Memory B cell (primary cell): ENCODE results near the gene CTNND2.

Source experiments
- ATAC-seq: fragments of 150-1000 bp; cut with Tn5 transposase; 2 replicates; pipeline ENCODE4 v1.10.0; 2021; ENCODE audit warnings: low read depth, mild to moderate bottlenecking, moderate library complexity
- DNase-seq, 2 donors: peaks; one replicate each; pipeline ENCODE4 v3.0.0; 2022; ENCODE audit warnings: low spot score in 2 of 2
- H3K27ac Mint-ChIP-seq: one replicate; pipeline ENCODE4 v1.8.0; 2022; ENCODE audit warnings: mild to moderate bottlenecking, moderate library complexity, mixed read lengths
- H3K27me3 Mint-ChIP-seq: one replicate; pipeline ENCODE4 v1.8.0; 2022; ENCODE audit warnings: mixed read lengths
- H3K36me3 Mint-ChIP-seq: one replicate; pipeline ENCODE4 v1.8.0; 2022; ENCODE audit warnings: mild to moderate bottlenecking, mixed read lengths
- H3K4me1 Mint-ChIP-seq: one replicate; pipeline ENCODE4 v1.8.0; 2022; ENCODE audit warnings: mixed read lengths
- H3K4me3 Mint-ChIP-seq: one replicate; pipeline ENCODE4 v1.8.0; 2022; ENCODE audit warnings: mild to moderate bottlenecking, moderate library complexity, mixed read lengths
- H3K9me3 Mint-ChIP-seq: one replicate; pipeline ENCODE4 v1.8.0; 2022; ENCODE audit warnings: mixed read lengths

The CTNND2 gene

DNA sequence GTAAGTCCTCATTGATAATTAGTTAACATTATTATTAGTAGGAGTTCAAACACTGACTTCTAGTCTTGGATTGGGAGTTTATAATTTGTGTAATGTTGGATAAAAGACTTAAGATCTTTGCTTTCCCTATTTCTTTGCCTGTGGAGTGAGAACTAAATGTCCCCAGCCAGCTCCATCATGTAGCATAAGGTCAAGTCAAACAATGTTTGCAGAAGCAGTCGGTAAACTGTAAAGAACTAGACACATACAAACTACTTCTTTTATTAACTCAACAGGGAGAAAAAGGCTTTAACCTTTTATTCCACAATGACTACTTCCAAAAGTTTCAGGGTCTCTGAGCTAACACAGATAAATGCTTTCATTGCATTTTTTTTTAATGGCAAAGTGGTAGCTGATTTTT is 192.3 kb downstream of the CTNND2 start:
- H3K9me3 Mint-ChIP-seq: no peaks in the 10 kb centered on the region
- H3K4me1 Mint-ChIP-seq: no peaks in the 10 kb centered on the region
- no peaks in the 10 kb centered on the region for H3K27me3 Mint-ChIP-seq
- ATAC-seq: no peak
- H3K36me3 Mint-ChIP-seq: no peaks in the 10 kb centered on the region
- H3K27ac Mint-ChIP-seq: no peak overlapping the region
- no peak overlapping the region for H3K4me3 Mint-ChIP-seq
- DNase-seq: no peak

DNA sequence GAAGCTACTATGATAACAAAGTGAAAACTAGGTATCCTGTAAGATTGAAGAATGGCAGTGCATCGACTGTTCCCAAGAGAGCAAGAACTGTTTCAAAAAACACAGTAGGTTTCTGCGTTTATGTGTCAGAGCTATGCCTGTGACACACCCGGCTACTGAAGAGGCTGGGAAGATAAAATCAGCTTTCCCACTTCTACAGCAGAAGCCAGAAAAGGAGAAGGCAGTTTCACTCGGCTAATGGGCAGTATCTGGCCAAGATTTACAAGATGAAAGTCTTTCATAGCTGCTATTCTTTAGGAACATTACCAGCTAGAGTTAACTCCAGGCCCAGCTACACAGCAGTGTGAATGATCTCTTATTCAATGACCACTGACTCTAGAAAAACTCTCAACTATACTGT is 195.2 kb downstream of the CTNND2 start:
- H3K36me3 Mint-ChIP-seq: no peaks in the 10 kb centered on the region
- no peaks in the 10 kb centered on the region for H3K9me3 Mint-ChIP-seq
- H3K4me3 Mint-ChIP-seq: no peak overlapping the region
- no peaks in the 10 kb centered on the region for H3K27me3 Mint-ChIP-seq
- no peak overlapping the region for H3K27ac Mint-ChIP-seq
- DNase-seq (no peak), ATAC-seq (no peak)
- H3K4me1 Mint-ChIP-seq: no peaks in the 10 kb centered on the region

DNA sequence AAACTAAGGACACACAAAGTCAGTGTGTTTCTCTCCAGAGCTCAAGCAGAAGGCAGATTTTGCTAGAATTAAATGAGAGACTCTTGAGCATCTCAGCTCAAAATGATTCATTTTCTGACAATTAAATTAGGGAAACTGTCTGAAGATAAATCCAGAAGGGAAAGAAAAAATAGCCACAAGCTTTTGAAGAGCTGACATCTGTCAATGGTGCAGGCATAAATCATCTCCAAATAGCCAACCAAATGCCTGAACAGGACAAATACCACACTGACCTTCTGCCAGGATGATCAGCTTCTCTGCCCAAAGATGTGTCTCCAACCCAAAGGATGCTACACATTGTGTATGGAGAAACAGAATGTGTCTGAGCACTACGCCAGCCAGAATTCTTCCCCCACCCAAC is 199.3 kb downstream of the CTNND2 start:
- Mint-ChIP-seq H3K4me1 (no peaks in the 10 kb centered on the region), H3K27me3 (no peaks in the 10 kb centered on the region), H3K36me3 (no peaks in the 10 kb centered on the region), H3K27ac (no peak overlapping the region), H3K9me3 (no peaks in the 10 kb centered on the region), H3K4me3 (no peak overlapping the region)
- DNase-seq: no peak
- ATAC-seq: no peak

DNA sequence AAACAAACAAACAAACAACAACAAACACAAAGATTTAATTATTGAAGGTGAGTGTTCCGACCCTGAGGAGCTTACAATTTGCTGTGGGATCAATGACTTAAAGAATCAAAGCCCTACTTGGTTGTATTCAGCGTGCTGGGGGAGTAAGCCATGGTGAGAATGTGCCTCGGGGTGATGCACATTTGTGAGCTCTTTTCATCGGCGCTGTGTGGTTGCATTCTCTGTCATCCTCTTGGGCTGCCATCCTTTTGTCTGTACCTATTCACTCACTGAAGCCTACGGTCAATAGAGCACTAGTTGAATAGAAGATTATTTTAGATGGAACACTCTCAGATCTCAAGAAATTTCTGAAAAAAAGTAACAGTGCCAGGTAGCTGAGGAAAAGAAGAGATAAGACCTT is 203.9 kb downstream of the CTNND2 start:
- no peak for DNase-seq
- H3K36me3 Mint-ChIP-seq: no peaks in the 10 kb centered on the region
- H3K4me3 Mint-ChIP-seq: no peak overlapping the region
- no peaks in the 10 kb centered on the region for H3K4me1 Mint-ChIP-seq
- ATAC-seq: no peak
- H3K9me3 Mint-ChIP-seq: no peaks in the 10 kb centered on the region
- H3K27me3 Mint-ChIP-seq: no peaks in the 10 kb centered on the region
- no peak overlapping the region for H3K27ac Mint-ChIP-seq

DNA sequence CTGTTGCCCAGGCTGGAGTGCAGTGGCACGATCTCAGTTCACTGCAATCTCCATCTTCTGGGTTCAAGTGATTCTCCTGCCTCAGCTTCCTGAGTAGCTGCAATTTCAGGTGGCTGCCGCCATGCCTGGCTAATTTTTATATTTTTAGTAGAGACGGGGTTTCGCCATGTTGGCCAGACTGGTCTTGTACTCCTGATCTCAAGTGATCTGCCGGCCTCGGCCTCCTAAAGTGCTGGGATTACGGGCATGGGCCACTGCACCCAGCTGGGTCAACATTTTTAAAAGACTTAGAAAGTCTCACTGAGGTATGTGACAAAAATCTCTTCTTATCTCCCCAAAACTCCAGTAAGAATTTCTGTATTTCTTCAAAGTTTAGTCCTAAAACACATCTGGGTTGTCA is 211.6 kb downstream of the CTNND2 start:
- H3K4me3 Mint-ChIP-seq: no peak overlapping the region
- no peaks in the 10 kb centered on the region for H3K4me1 Mint-ChIP-seq
- H3K36me3 Mint-ChIP-seq: no peaks in the 10 kb centered on the region
- H3K9me3 Mint-ChIP-seq: no peaks in the 10 kb centered on the region
- no peak for DNase-seq
- H3K27me3 Mint-ChIP-seq: no peaks in the 10 kb centered on the region
- no peak for ATAC-seq
- no peak overlapping the region for H3K27ac Mint-ChIP-seq

DNA sequence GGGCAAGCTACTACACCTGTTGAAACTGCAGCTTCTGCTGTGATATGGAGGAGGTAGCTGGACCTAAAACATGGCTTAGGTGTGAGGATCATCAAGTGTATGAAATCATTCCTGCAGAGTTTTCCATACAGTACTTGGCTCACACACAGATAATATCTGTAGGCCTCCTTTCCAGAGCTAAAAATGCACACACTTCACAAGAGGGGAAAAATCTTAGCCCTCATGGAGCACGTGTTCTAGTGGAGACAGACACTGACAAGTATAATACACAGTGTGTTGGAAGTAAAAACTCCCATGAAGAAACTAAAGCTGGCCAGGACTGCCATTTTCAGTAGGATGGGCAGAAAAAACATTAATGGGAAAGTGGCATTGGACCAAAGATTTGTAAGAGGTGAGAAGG is 216.7 kb downstream of the CTNND2 start:
- ATAC-seq (no peak), DNase-seq (no peak)
- Mint-ChIP-seq H3K4me3 (no peak overlapping the region), H3K36me3 (no peaks in the 10 kb centered on the region), H3K4me1 (no peaks in the 10 kb centered on the region), H3K9me3 (no peaks in the 10 kb centered on the region), H3K27me3 (no peaks in the 10 kb centered on the region), H3K27ac (no peak overlapping the region)

DNA sequence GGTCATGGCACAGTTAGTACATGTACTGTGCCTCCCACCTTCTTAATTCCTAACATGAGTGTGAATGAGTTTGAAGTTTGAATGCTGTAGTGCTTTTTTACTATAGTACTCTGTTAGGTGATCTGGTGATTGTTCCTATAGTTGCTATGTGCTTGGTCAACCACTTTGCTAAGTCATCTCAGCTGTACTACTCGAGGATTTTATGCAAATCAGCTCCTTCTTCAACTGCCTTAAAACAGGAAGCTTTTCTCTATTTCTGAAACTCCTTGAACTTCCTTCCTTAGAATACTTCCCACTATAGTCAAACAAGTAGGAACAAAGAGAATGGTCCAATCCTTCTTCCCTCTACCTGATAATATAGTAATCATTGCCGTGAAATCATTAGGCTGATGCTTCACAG is 219.6 kb downstream of the CTNND2 start:
- no peak overlapping the region for H3K27ac Mint-ChIP-seq
- H3K27me3 Mint-ChIP-seq: no peaks in the 10 kb centered on the region
- ATAC-seq (no peak), DNase-seq (no peak)
- no peaks in the 10 kb centered on the region for H3K36me3 Mint-ChIP-seq
- no peaks in the 10 kb centered on the region for H3K4me1 Mint-ChIP-seq
- H3K4me3 Mint-ChIP-seq: no peak overlapping the region
- peaks cover 2% of the 10 kb centered on the region for H3K9me3 Mint-ChIP-seq

DNA sequence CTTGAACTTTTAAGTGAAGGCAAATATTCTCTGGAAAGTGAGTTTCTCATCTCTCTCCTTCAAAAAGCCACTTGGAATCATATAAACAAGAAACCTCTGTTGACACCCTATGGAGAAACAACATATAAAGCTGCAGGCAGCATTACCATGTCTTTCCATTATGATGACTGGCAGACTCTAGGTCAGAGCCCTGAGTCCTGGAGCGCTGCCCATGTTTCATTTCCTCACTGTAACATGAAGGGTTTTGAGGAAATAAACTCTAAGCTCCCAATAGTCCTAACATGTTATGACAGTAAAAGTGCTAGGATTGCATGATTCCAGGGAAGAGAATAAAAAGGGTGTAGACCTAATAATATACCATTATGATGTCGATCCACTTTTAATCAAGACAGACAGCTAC is 220.6 kb downstream of the CTNND2 start:
- Mint-ChIP-seq H3K4me1 (no peaks in the 10 kb centered on the region), H3K27ac (no peak overlapping the region), H3K9me3 (peaks cover 2% of the 10 kb centered on the region), H3K4me3 (no peak overlapping the region), H3K36me3 (no peaks in the 10 kb centered on the region), H3K27me3 (no peaks in the 10 kb centered on the region)
- no peak for ATAC-seq
- DNase-seq: no peak

DNA sequence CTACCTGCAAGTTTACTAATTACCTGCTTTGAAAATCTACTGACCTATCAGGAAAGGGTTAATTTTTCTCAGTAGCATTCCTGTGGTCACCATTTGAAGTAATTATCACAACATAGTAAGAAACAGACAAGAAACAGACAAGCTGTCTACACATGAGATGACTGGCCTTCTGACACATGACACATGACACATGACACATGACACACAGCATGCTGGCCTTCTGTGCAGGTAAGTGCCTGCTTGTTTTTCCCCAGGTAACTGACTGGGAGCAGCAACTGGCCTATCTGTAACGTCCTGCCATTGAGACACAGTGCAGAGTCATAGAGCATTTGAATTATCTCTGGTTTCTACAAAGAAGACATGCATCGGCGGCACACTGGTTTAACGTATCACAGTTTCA is 222.4 kb downstream of the CTNND2 start:
- Mint-ChIP-seq H3K4me1 (no peaks in the 10 kb centered on the region), H3K36me3 (no peaks in the 10 kb centered on the region), H3K9me3 (peaks cover 2% of the 10 kb centered on the region), H3K27me3 (no peaks in the 10 kb centered on the region), H3K4me3 (no peak overlapping the region), H3K27ac (no peak overlapping the region)
- DNase-seq: no peak
- no peak for ATAC-seq

DNA sequence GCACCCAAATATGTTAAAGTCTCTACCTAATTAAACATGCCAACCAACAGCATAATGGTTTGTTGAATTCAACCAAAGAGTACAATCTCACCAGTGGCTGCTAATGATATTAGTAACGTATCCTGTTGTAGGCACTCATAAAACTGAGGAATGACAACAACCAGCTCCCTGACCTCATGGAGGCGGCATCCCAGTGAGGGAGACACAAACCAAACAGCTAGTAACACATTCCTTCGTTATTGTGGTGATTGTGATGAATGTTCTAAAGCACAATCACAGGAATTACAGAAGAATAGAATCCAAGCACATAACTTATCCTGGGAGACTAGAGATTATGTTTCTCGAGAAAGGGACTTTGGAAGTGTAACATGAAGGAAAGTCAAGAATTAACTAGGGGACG is 224.6 kb downstream of the CTNND2 start:
- Mint-ChIP-seq H3K27me3 (peaks cover 1% of the 10 kb centered on the region), H3K4me1 (no peaks in the 10 kb centered on the region), H3K36me3 (no peaks in the 10 kb centered on the region), H3K4me3 (no peak overlapping the region), H3K27ac (no peak overlapping the region), H3K9me3 (peaks cover 2% of the 10 kb centered on the region)
- DNase-seq (no peak), ATAC-seq (no peak)

DNA sequence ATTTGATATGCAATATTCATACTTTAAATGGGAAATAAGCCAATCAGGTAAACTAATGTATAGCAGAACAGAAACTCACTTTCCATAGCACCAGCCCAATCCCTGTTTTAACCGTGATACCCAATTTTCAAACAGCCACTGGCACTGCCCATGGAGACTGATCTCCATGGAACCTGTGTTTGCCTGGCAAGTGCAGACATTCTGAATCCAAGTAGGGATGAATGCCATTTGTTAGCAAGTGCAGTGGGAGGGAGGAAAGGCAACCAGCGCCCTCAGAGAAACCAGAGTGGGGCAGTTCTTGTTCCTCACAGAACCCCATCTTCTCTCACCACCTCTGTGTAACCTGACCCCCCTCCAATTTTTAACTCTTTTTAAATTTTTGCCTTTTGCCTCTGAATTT is 229.1 kb downstream of the CTNND2 start:
- Mint-ChIP-seq H3K4me1 (no peaks in the 10 kb centered on the region), H3K9me3 (peaks cover 4% of the 10 kb centered on the region), H3K27ac (no peak overlapping the region), H3K36me3 (no peaks in the 10 kb centered on the region), H3K27me3 (peaks cover 3% of the 10 kb centered on the region), H3K4me3 (no peak overlapping the region)
- DNase-seq (no peak), ATAC-seq (no peak)

DNA sequence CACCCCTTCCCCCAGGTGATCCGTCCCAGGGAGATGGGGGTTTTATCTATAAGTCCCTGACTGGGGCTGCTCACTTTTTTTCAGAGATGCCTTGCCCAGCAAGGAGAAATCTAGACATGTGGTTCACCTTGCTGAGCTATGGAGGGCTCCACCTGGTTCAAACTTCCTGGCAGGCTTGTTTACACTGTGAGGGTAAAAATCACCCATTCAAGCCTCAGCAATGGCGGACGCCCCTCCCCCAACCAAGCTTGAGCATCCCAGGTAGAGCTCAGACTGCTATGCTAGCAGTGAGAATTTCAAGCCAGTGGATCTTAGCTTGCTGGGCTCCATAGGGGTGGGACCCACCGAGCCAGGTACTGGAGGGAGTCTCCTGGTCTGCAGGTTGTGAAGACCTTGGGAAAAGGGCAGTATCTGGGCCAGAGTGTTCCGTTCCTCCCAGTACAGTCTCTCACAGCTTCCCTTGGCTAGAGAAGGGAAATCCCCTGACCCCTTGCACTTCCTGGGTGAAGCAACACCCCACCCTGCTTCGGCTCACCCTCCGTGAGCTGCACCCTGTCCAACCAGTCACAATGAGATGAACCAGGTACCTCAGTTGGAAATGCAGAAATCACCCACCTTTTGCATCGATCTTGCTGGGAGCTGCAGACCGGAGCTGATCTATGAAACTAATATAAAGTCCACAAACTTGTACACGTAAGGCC is 231.7 kb downstream of the CTNND2 start:
- no peak overlapping the region for H3K4me3 Mint-ChIP-seq

DNA sequence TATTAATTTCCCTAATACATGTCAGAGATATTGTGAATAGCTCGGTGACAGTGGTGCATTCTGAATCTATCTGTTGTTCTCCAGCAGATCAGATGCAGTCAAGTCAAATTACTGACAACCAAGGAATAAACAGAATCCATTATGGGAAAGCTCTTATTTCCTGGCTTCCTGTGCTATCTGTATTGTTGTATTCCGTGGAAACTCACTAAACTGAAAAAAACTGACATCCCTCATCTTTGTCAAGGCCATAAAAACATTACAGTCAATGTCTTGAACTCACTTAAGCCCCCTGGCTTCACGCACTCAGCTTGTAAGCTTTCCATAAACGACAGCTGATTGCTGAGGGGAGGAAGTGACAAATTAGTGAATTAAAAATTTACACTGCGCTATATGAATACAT is 245.9 kb downstream of the CTNND2 start:
- Mint-ChIP-seq H3K27me3 (no peaks in the 10 kb centered on the region), H3K4me1 (no peaks in the 10 kb centered on the region)
- DNase-seq: no peak

More for the DNA sequence above, 231.7 kb downstream of the CTNND2 start:
- no peaks in the 10 kb centered on the region for H3K36me3 Mint-ChIP-seq
- H3K27me3 Mint-ChIP-seq: peaks cover 3% of the 10 kb centered on the region
- H3K9me3 Mint-ChIP-seq: peaks cover 7% of the 10 kb centered on the region
- DNase-seq (no peak), ATAC-seq (no peak)
- no peak overlapping the region for H3K27ac Mint-ChIP-seq
- no peaks in the 10 kb centered on the region for H3K4me1 Mint-ChIP-seq

DNA sequence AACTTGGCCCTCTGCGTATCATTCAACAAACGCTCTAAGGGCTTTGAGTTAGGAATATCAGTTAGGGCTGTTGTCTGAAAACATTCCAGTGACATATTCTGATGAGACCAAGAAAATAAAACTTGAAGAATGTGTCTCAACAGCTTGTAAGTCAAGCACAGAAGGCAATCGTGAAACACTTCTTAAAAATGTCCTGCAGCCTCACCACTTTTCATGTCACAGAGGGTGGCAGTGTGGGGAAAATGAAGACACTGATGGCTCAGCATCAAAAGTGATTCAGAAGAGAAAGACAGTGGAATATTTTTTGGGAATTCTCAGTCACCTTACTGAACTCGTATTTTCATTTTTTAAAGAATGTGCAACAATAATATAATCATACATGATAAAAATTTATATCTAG is 247.3 kb downstream of the CTNND2 start:
- DNase-seq (no peak), ATAC-seq (no peak)
- H3K4me3 Mint-ChIP-seq: no peak overlapping the region
- peaks cover 1% of the 10 kb centered on the region for H3K9me3 Mint-ChIP-seq
- no peaks in the 10 kb centered on the region for H3K27me3 Mint-ChIP-seq
- no peak overlapping the region for H3K27ac Mint-ChIP-seq
- H3K4me1 Mint-ChIP-seq: no peaks in the 10 kb centered on the region
- H3K36me3 Mint-ChIP-seq: no peaks in the 10 kb centered on the region

More for the DNA sequence above, 245.9 kb downstream of the CTNND2 start:
- Mint-ChIP-seq H3K36me3 (no peaks in the 10 kb centered on the region), H3K9me3 (no peaks in the 10 kb centered on the region), H3K4me3 (no peak overlapping the region), H3K27ac (no peak overlapping the region)
- no peak for ATAC-seq

DNA sequence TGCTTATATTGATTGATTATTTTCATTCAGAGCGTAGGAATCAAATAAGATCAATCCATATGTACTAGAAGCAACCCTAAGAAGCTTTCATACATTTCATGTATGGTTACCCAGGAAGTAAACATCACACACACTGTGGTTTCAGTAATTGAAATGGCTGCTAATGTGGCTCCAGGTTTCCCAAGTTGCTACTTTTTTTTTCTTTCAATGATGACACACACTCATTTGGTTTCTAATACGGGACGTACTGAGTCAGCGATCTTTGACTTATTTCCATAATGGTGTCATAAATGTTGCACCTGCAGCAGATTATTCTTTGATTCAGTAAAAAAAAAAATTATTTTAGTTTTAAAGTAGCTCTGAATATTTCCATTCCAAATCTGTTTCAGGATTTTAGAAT is 248.6 kb downstream of the CTNND2 start:
- ATAC-seq (no peak), DNase-seq (no peak)
- no peak overlapping the region for H3K27ac Mint-ChIP-seq
- H3K9me3 Mint-ChIP-seq: peaks cover 1% of the 10 kb centered on the region
- no peaks in the 10 kb centered on the region for H3K27me3 Mint-ChIP-seq
- H3K36me3 Mint-ChIP-seq: no peaks in the 10 kb centered on the region
- H3K4me1 Mint-ChIP-seq: no peaks in the 10 kb centered on the region
- H3K4me3 Mint-ChIP-seq: no peak overlapping the region
